NCI-H1105 treated with DMSO at 0.1 percent for 48 hours (cell line): ENCODE results near the gene SLC28A2.
"Not testable (repeated sequence)": the region's sequence is repeated elsewhere in the genome, so short reads cannot be mapped to it uniquely, and the experiment has no call there.

Experiments
- DNase-seq: peaks from one replicate; lab custom pipeline; 2025; lab: John Stamatoyannopoulos, UW

SLC28A2 gene, protein sequence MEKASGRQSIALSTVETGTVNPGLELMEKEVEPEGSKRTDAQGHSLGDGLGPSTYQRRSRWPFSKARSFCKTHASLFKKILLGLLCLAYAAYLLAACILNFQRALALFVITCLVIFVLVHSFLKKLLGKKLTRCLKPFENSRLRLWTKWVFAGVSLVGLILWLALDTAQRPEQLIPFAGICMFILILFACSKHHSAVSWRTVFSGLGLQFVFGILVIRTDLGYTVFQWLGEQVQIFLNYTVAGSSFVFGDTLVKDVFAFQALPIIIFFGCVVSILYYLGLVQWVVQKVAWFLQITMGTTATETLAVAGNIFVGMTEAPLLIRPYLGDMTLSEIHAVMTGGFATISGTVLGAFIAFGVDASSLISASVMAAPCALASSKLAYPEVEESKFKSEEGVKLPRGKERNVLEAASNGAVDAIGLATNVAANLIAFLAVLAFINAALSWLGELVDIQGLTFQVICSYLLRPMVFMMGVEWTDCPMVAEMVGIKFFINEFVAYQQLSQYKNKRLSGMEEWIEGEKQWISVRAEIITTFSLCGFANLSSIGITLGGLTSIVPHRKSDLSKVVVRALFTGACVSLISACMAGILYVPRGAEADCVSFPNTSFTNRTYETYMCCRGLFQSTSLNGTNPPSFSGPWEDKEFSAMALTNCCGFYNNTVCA

GRCh38 chr15:45251888-45252287 lies at the start of gene SLC28A2:
Gene SLC28A2, plus strand, starts transcription at chr15:45252234. Its CDS starts 982 bp downstream, at chr15:45253216.
- no peak for DNase-seq

DNA sequence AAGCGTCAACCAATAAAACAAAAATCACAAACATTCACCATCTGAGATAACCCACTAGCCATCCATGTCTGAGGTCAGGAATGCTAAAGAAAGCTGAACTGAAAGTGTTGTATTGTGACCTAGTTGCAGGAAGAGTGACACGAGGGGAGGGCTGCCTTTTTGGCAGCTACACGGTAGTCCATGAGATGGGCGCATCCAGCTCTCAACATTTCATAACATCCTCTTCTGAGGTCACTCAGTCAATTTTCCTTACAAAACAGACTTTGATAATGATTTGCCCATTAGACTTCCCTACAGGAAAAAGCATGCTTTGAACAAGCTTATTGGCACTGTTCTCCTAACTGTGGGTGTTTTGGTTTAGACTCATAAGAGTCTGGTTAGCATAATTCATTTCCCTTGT lies 48.9 kb upstream of the SLC28A2 start:
- DNase-seq: no peak

DNA sequence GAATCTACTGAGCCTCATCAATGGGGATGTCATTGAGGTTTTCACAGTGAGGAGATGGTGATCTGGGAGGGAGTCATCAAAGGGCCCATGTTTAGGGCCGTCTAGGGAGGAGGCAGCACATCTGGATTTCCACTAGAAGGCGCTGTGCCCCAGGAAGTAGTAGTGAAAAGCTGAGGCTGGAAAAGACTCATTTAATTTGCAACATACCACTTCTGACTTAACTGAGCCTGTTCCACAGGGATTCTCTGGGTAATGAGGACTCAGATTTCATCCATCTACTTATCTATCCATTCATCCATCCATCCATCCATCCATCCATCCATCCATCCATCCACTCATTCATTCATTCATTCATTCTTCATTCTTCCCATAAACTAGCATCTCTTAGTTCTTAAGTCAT lies 46.8 kb upstream of the SLC28A2 start:
- peak; percentile 56 for DNase-seq

DNA sequence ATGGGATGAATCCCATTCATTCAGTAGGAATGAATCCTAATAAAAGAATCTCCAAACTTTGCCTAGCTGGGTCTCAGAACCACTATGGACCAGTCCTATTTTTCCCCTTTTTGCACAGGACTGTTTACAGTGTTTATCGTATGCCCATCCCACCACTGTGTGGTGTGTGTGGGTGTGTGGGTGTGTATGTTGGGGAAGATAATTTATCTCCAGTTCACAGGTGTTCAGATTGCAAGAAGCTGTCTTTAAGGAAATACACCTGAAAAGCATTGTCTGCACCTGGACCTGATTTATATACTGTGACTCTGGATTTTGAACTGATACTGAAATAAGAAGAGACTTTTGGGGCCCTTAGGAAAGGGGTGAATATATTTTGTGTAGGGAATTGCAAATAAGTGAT lies 39.5 kb upstream of the SLC28A2 start:
- DNase-seq: no peak

DNA sequence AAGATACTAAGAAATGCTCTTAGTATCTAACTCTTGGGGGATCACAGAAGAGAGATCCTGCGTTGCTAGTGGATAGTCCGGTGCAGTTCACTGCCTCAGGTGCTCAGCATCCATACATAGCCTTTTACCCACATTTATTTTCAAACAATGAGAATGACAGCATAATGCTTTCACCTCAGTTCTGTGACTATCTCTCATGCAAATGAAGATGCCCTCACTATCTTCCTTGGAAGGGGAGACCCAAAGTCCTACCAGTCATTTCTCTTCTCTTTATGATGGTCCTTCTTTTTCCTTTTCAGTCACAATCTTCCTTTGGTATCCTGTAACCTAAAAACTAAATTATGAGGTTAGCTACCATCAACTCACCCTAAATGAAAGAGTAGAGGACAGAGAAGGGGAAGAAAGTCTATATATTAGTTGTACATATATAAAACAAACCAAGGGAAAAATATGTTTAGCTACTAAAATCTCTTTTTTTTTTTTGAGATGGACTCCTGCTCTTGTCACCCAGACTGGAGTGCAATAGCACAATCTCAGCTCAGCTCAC lies 30.9 kb upstream of the SLC28A2 start:
- DNase-seq: no peak

- no peak for DNase-seq
Observed at GRCh38 chr15:45221967-45222366, 30.1 kb upstream of the SLC28A2 start.

DNA sequence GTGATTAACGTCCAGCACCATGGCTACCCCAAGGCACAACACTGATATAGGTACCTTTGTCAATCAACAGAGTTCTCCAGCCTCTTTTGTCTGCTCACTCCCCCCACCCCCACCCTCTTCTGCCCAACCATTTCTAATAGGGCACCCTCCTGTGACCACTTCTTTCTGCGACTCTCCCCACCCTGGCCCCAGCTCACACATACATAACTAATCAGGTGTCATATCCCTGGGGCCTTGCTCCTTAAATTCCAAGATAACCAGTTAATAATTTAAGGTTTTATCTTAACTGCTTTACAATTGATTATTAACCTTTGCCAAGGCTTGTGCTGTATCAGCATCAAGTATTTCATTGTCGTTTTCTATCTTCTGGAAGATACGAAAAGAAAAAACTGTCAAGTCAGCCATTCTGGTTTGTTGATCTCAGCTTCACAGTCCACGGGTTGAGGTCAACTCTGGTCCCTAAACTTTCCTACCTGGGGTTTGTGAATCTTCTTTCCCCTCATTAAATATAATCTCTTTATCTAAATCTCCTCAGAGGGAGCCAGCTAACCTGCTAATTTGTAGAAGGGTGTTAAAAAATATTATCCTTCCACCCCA lies 27.3 kb upstream of the SLC28A2 start:
- DNase-seq: no peak

- DNase-seq: no peak
Observed at GRCh38 chr15:45225506-45226273, 26.3 kb upstream of the SLC28A2 start.

GRCh38 chr15:45228931-45229330 lies 23.1 kb upstream of the SLC28A2 start:
- DNase-seq: no peak

DNA sequence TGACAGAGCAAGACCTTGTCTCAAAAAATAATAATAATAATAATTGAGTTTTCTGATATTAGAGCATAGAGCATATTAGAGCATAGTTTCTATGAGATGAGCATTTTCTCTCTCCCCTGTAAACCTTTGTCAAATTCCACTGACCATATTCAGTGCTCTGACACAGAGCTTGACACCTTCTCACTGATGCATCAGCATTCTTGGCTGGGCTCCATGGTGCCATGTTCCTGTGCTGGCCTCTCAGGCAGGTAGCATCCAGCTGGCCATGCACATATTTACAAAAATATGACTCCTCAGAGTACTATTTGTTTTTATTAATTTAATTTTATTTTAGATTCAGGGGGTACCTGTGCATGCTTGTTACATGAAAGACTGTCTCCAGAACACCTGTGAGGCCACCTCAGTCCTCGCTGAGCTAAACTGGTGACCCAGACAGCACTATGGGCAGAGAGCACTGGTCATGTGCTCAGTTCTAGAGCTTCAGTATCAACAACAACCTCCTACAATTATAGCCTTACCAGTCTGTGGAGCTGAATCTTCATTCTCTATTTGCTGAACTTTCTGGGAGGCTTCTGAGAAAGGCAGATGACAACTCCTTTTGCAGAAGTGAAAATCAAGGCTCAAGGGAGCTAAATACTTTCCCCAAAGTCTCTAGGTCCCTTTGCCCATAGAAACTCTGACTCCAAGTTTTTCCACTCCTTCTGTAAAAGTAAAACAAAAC lies 21.6 kb upstream of the SLC28A2 start:
- DNase-seq: no peak

GRCh38 chr15:45231132-45231531 lies 20.9 kb upstream of the SLC28A2 start:
- no peak for DNase-seq

GRCh38 chr15:45231864-45232562 lies 20.0 kb upstream of the SLC28A2 start:
- no peak for DNase-seq

DNA sequence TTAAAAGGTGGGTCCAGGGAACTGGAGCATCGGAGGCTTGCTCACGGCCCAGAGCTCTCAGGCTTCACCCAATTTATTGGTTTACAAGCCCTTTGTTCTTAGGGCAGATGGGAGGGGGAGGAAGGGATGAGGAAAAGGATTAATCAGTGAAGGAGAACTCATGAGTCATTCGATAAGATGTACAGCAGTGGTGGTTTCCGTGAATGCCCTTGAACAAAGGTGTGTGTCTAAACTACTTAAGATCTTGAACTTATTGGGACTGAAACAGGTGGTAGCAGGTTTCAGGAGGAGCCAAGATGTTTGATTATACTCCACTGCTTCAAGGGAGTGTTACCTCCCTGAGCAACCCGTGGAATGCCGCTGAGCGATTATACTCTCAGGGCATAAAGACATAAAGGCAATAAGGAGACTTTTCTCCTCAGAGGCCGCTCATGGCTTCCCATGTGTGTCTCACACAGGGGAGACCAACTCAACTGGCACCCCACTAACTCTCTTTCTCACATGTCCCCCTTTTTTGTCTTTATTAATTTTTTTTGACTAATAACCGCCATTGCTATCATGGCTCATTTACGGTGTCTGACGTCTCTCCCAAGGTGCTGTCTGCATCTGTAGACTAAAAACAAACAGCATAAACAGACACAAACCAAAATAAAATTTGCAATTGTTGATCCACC lies 17.3 kb upstream of the SLC28A2 start:
- DNase-seq: no peak

DNA sequence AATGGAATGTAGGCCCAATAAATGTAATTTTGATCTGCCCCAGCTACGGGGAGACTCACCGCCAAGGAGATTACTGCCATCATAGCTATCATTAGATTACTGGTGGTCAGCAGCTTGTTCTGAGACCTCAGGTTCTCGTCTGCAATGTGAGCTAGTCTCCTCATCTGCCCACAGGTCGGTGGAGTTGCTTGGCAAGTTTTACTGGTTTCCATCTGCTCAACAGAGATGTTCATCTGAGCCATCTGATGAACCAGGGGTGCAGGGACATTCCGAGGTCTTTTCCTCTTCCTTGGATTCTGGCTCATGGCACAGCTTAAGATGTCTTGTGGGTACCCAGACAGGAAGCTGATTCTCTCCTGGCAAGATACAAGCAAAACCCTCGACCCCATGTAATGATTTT lies 15.2 kb upstream of the SLC28A2 start:
- not testable (repeated sequence) for DNase-seq

DNA sequence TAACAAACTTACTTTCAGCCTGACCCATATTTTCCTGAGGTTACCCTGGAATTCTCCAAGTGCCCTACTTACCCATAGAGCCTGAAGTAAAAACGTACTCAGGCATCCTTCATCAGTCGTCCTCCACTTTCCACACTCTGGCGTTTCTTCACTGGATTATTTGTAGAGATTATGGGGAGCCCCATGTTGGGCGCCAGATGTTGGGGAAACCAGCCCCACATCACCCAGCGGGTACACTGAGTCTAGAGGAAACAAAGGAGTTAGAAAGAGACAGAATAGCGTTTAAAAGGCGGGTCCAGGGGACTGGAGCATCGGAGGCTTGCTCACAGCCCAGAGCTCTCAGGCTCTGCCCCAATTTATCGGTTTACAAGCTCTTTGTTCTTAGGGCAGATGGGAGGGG lies 9.7 kb upstream of the SLC28A2 start:
- no peak for DNase-seq

GRCh38 chr15:45249125-45249780 lies 2.8 kb upstream of the SLC28A2 start:
- no peak for DNase-seq

DNA sequence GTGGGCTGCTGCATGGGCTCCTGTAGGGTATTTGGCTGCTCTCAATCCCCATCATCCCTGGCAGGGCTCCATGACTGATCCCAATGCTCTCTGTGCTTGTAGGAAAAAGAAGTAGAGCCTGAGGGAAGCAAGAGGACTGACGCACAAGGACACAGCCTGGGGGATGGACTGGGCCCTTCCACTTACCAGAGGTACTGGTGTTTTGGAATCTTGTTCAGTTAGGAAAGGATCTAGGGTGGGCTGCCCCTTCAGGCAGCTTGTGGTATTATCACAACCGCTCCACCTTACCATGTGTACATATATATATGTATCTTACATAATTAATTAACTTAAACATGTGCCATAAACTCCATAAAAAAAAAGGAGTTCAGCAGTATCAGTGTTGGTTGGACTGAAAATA lies 1.3 kb downstream of the SLC28A2 start:
- DNase-seq: no peak

DNA sequence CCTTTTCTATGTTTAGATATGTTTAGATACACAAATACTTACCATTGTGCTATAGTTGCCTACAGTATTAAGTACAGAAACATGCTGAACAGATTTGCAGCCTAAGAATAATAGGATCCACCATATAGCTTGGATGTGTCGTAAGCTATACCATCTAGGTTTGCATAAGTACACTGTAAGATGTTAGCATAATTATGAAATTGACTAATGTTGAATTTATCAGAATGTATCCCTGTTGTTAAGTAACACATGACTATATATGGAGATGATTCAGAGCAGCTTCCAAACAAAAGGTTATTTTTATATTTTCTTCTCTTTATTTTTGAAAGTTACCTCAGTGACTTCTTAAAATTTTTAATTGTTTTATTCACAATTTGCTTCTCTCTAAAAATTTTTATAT lies 2.4 kb downstream of the SLC28A2 start:
- no peak for DNase-seq

DNA sequence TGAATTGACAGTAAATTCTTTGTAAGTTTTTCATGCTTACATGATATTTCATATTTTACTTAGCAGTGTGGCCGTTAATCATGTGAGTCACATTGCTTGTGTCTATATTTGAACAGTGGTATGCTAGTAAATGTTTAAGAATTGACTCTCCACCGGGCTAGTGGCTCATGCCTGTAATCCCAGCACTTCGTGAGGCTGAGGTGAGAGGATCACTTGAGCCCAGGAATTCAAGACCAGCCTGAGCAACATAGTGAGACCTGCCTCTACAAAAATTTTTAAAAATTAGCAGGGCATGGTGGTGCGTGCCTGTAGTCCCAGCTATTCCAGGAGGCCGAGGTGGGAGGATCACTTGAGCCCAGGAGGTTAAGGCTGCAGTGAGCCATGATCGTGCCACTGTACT lies 2.8 kb downstream of the SLC28A2 start:
- DNase-seq: not testable (repeated sequence)

DNA sequence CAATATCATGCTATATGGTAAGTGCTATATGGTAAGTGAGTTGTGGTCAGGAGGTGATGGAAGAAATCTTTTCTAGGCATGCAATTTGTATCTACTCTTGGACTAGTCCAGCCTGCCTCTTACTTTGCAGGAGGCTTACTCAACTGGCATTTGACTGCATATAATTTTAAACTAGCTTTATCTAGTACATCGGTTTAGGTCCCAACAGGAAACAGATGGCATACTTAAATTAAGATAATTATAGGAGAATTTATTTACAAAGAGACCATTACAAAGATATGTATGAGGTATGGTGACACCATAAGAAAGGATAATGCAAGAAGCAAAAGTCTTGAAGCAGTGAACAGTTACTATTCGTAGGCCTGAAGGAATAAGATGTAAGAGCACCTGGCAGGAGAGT lies 7.8 kb downstream of the SLC28A2 start:
- DNase-seq: no peak
